BLaER1 treated with 17β-estradiol and CSF1 and Interleukin-3, amounts not matched to agents 10 nM and 100 nM (cell line): ENCODE measurements around the gene B4GALT3.

Experiments used
- H3K27ac ChIP-seq, 11 experiments: shearing (Covaris generic); formaldehyde crosslinking; 2 replicates each; pipeline ENCODE4 v1.8.1; 2022
- H3K27me3 ChIP-seq, 11 experiments: shearing (Covaris generic); formaldehyde crosslinking; 2 replicates each; pipeline ENCODE4 v1.8.1; 2022
- H3K36me3 ChIP-seq, 11 experiments: shearing (Covaris generic); formaldehyde crosslinking; 2 replicates each; pipeline ENCODE4 v1.8.1; 2022
- H3K4me1 ChIP-seq, 10 experiments: shearing (Covaris generic); formaldehyde crosslinking; 2 replicates each; pipeline ENCODE4 v1.8.1; 2022
- H3K4me2 ChIP-seq, 11 experiments: shearing (Covaris generic); formaldehyde crosslinking; 2 replicates each; pipeline ENCODE4 v1.8.1; 2022
- H3K4me3 ChIP-seq, 10 experiments: shearing (Covaris generic); formaldehyde crosslinking; 2 replicates each; pipeline ENCODE4 v1.8.1; 2022
- H3K9ac ChIP-seq, 11 experiments: shearing (Covaris generic); formaldehyde crosslinking; 2 replicates each; pipeline ENCODE4 v1.8.1; 2022
- H3K9me3 ChIP-seq, 11 experiments: shearing (Covaris generic); formaldehyde crosslinking; replicated peaks in 1 of 11; 2 replicates each; pipeline ENCODE4 v1.8.1; 2022
- H4K20me1 ChIP-seq, 11 experiments: shearing (Covaris generic); formaldehyde crosslinking; 2 replicates each; pipeline ENCODE4 v1.8.1; 2022
- Cebpa-rat ChIP-seq, 11 experiments: shearing (Covaris generic); IDR thresholded peaks; 2 replicates each; pipeline ENCODE4 v1.8.1; 2022

The B4GALT3 gene

GRCh38 chr1:161215076-161215475 is 37.8 kb upstream of the B4GALT3 start, which contains the start of gene FCER1G:
Gene FCER1G, plus strand, starts transcription at chr1:161215295. Its CDS starts 27 bp downstream, at chr1:161215322.
- Histone ChIP-seq H3K9ac (peak within 1 kb of the TSS in 5 of 11 experiments; percentile 34 to 91 (median 86); a peak in 9 of 22 replicates), H3K27me3 (peaks cover 8 to 49% (median 45%) of the 10 kb centered on the region in 11 experiments; a peak in 21 of 22 replicates), H3K4me1 (peaks cover 50 to 74% (median 57%) of the 10 kb centered on the region in 10 experiments), H3K4me3 (peak within 1 kb of the TSS in 8 of 10 experiments; percentile 6 to 81 (median 56); a peak in 11 of 20 replicates), H3K36me3 (peaks cover 46 to 67% (median 49%) of the 10 kb centered on the region in 11 experiments), H3K9me3 (no peaks in the 10 kb centered on the region), H4K20me1 (peaks cover 6 to 63% (median 32%) of the 10 kb centered on the region in 11 experiments; a peak in 17 of 22 replicates), H3K27ac (peak within 1 kb of the TSS in 5 of 11 experiments; percentile 20 to 92 (median 83); a peak in 9 of 22 replicates), H3K4me2 (peak within 1 kb of the TSS; percentile 77 to 100 (median 94))
- no peak for TF ChIP-seq Cebpa-rat (IDR thresholded peaks at IDR 0.05)

DNA sequence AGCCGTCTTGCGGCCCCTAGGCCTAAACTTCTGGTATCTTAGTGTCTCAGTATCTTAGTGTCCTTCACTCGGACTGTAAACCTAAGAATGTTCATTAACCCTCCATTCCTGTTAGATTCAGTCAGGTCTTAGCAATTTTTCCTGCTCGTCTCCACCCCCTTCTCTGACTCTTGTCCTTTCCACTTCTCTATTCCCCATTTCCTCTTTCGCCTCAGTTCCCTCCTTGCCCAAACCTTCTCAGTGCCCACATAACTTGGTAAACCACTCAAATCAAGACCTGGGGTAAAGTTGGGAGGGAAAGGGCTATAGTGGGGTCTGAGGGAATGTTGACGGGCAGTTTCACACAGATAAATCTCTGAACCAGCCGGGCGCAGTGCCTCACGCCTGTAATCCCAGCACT is 37.1 kb upstream of the B4GALT3 start:
- Histone ChIP-seq H3K9me3 (no peaks in the 10 kb centered on the region), H3K4me3 (peak overlapping the region in 5 of 10 experiments; percentile 44 to 81 (median 70); a peak in 9 of 20 replicates), H4K20me1 (peaks cover 9 to 66% (median 30%) of the 10 kb centered on the region in 11 experiments; a peak in 18 of 22 replicates), H3K27ac (peak overlapping the region in 5 of 11 experiments; percentile 20 to 92 (median 83); a peak in 9 of 22 replicates), H3K27me3 (peaks cover 8 to 42% (median 38%) of the 10 kb centered on the region in 11 experiments; a peak in 21 of 22 replicates), H3K36me3 (peaks cover 52 to 66% (median 56%) of the 10 kb centered on the region in 11 experiments), H3K4me1 (peaks cover 57 to 80% (median 61%) of the 10 kb centered on the region in 10 experiments), H3K4me2 (peak overlapping the region; percentile 77 to 100 (median 94)), H3K9ac (peak overlapping the region in 4 of 11 experiments; percentile 54 to 91 (median 87); a peak in 7 of 22 replicates)
- TF ChIP-seq Cebpa-rat (IDR thresholded peaks at IDR 0.05) = no peak

- Histone ChIP-seq H3K9ac (no peak overlapping the region), H3K4me3 (no peak overlapping the region), H3K27me3 (peaks cover 0 to 1% (median 0%) of the 10 kb centered on the region in 11 experiments; a peak in 4 of 22 replicates), H3K27ac (no peak overlapping the region), H3K9me3 (no peaks in the 10 kb centered on the region), H3K4me2 (peak overlapping the region in 5 of 11 experiments; percentile 1 to 62 (median 56); a peak in 9 of 22 replicates), H3K4me1 (peaks cover 16 to 75% (median 27%) of the 10 kb centered on the region in 10 experiments), H4K20me1 (peaks cover 0 to 43% (median 10%) of the 10 kb centered on the region in 11 experiments; a peak in 10 of 22 replicates), H3K36me3 (peaks cover 85 to 100% (median 93%) of the 10 kb centered on the region in 11 experiments)
- TF ChIP-seq Cebpa-rat (IDR thresholded peaks at IDR 0.05) = no peak
Observed at GRCh38 chr1:161209790-161210409, 32.6 kb upstream of the B4GALT3 start.

DNA sequence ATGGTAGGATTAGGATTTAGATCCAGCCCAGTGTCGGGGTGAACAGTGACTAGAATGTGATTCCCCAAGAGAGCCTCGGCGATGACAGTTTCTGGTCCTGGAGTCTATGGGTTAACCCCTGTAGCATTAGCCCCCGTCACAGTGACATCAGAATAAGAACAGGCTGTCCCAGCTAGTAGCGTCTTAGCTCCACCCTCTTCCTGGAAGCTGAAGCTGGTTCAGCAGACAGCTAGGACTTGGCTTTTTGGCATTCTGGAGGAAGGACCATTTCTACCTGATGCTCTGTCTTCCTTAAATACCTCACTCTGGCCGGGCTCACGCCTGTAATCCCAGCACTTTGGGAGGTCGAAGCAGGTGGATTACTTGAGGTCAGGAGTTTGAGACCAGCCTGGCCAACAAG is 29.9 kb upstream of the B4GALT3 start:
- peaks cover 0 to 21% (median 6%) of the 10 kb centered on the region in 11 experiments; a peak in 9 of 22 replicates for H4K20me1 ChIP-seq
- H3K36me3 ChIP-seq = peaks cover 62 to 90% (median 85%) of the 10 kb centered on the region in 11 experiments
- no peaks in the 10 kb centered on the region for H3K27me3 ChIP-seq
- no peak for TF ChIP-seq Cebpa-rat (IDR thresholded peaks at IDR 0.05)
- peak overlapping the region in 2 of 11 experiments; percentile 39 to 40; a peak in 3 of 22 replicates for H3K9ac ChIP-seq
- H3K4me3 ChIP-seq = no peak overlapping the region
- H3K4me2 ChIP-seq = peak overlapping the region in 3 of 11 experiments; percentile 30 to 92 (median 53); a peak in 4 of 22 replicates
- no peaks in the 10 kb centered on the region for H3K9me3 ChIP-seq
- peak overlapping the region in 1 of 11 experiments; percentile 34; a peak in 1 of 22 replicates for H3K27ac ChIP-seq
- peaks cover 16 to 73% (median 29%) of the 10 kb centered on the region in 10 experiments for H3K4me1 ChIP-seq

GRCh38 chr1:161206411-161207140 is 29.3 kb upstream of the B4GALT3 start:
- Histone ChIP-seq H4K20me1 (peaks cover 0 to 18% (median 5%) of the 10 kb centered on the region in 11 experiments; a peak in 9 of 22 replicates), H3K9ac (peak overlapping the region in 2 of 11 experiments; percentile 39 to 40; a peak in 3 of 22 replicates), H3K4me3 (no peak overlapping the region), H3K9me3 (no peaks in the 10 kb centered on the region), H3K27ac (peak overlapping the region in 1 of 11 experiments; percentile 34; a peak in 1 of 22 replicates), H3K36me3 (peaks cover 56 to 84% (median 79%) of the 10 kb centered on the region in 11 experiments), H3K4me2 (peak overlapping the region in 3 of 11 experiments; percentile 30 to 92 (median 53); a peak in 6 of 22 replicates), H3K27me3 (no peaks in the 10 kb centered on the region), H3K4me1 (peaks cover 20 to 77% (median 33%) of the 10 kb centered on the region in 10 experiments)
- TF ChIP-seq Cebpa-rat (IDR thresholded peaks at IDR 0.05) = no peak

- TF ChIP-seq Cebpa-rat (IDR thresholded peaks at IDR 0.05) = no peak
- peaks cover 46 to 93% (median 67%) of the 10 kb centered on the region in 10 experiments for H3K4me1 ChIP-seq
- no peaks in the 10 kb centered on the region for H3K9me3 ChIP-seq
- H3K4me2 ChIP-seq = peak within 1 kb of the TSS; percentile 77 to 97 (median 91)
- H3K27ac ChIP-seq = peak within 1 kb of the TSS; percentile 82 to 93 (median 90)
- peaks cover 14 to 39% (median 35%) of the 10 kb centered on the region in 11 experiments for H3K36me3 ChIP-seq
- no peaks in the 10 kb centered on the region for H4K20me1 ChIP-seq
- H3K27me3 ChIP-seq = no peaks in the 10 kb centered on the region
- peak within 1 kb of the TSS; percentile 65 to 85 (median 78) for H3K4me3 ChIP-seq
- H3K9ac ChIP-seq = peak within 1 kb of the TSS; percentile 82 to 92 (median 88)
Observed at GRCh38 chr1:161201836-161202712, 24.8 kb upstream of the B4GALT3 start, which contains the start of gene NDUFS2. Gene NDUFS2, plus strand, starts transcription at chr1:161202367. Its CDS starts 19 bp downstream, at chr1:161202386.

DNA sequence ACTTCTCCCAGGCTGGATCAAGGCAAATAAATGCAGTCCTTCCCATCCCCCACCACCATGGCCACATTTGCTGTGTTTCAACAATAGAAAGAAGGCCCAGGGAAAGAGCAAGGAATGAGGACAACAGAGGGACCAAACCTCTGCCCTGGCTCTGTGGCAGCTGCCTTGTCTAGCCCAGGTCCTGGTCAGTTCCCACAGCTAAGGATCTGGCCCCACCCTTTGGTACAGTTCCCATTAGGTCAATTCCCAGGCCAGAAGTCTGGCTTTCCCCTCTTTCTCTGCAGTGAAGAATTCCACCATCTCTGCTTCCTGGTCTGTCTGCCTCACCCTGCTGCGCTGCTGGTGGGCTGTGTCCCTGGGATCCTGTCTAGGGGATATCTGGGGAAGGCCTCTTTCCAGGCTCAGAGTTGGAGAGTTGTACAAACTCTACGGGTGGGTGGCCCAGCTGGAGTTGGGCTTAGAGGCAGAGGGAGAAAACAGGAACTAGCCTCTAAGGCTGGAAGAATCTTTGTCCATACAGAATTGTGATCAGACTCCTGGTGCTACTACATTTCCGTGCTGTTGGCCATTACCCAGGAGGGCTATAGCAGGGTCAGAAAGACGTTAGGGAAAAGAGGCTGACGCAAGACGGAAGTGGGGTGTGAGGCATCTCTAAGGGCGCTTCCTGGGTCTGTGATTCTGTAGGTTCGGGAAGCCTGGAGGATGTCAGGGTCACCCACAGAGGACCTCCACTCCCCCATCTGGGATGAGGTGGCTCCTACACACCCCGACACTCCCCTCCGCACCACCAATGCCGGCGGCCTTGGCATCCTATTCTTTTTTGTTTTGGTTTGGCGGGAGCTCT is 23.9 kb upstream of the B4GALT3 start:
- Histone ChIP-seq H3K4me2 (peak overlapping the region; percentile 71 to 94 (median 88)), H3K27ac (peak overlapping the region; percentile 82 to 93 (median 90))
- TF ChIP-seq Cebpa-rat (IDR thresholded peaks at IDR 0.05) = no peak

More for the DNA sequence above, 23.9 kb upstream of the B4GALT3 start:
- no peaks in the 10 kb centered on the region for H3K27me3 ChIP-seq
- H3K4me1 ChIP-seq = peaks cover 55 to 93% (median 73%) of the 10 kb centered on the region in 10 experiments
- peak overlapping the region; percentile 82 to 92 (median 88); a peak in 21 of 22 replicates for H3K9ac ChIP-seq
- no peaks in the 10 kb centered on the region for H3K9me3 ChIP-seq
- peak overlapping the region in 9 of 10 experiments; percentile 65 to 85 (median 77); a peak in 19 of 20 replicates for H3K4me3 ChIP-seq
- H4K20me1 ChIP-seq = no peaks in the 10 kb centered on the region
- peaks cover 5 to 31% (median 26%) of the 10 kb centered on the region in 11 experiments for H3K36me3 ChIP-seq
